Kidney glomerular epithelial cell (primary cell): ENCODE data around the gene GET3.
A peak's percentile ranks its signal among the peaks of the same experiment; 100 is the strongest.

ENCODE experiments used
- DNase-seq: peaks from one replicate; lab custom pipeline; 2025; lab: John Stamatoyannopoulos, UW

GET3 gene

GRCh38 chr19:12752056-12752781 lies 14.9 kb downstream of the GET3 start:
- DNase-seq: no peak

- no peak for DNase-seq
Observed at GRCh38 chr19:12754465-12755196, 17.3 kb downstream of the GET3 start.

- DNase-seq: no peak
Observed at GRCh38 chr19:12756150-12756883, 19.0 kb downstream of the GET3 start.

- no peak for DNase-seq
Observed at GRCh38 chr19:12757544-12758274, 20.4 kb downstream of the GET3 start.

GRCh38 chr19:12759686-12760085 lies 22.4 kb downstream of the GET3 start:
- DNase-seq: no peak

GRCh38 chr19:12763100-12763499 lies 25.8 kb downstream of the GET3 start:
- no peak for DNase-seq

- DNase-seq: no peak
Observed at GRCh38 chr19:12764698-12765097, 27.4 kb downstream of the GET3 start.

GRCh38 chr19:12766051-12766521 lies 28.8 kb downstream of the GET3 start:
- peak; percentile 80 for DNase-seq

GRCh38 chr19:12767150-12767549 lies 29.9 kb downstream of the GET3 start:
- no peak for DNase-seq

GRCh38 chr19:12767666-12768065 lies 30.4 kb downstream of the GET3 start:
- DNase-seq: no peak

- DNase-seq: no peak
Observed at GRCh38 chr19:12769689-12770088, 32.4 kb downstream of the GET3 start.

GRCh38 chr19:12770922-12771321 lies 33.6 kb downstream of the GET3 start:
- DNase-seq: no peak

GRCh38 chr19:12772323-12772722 lies 35.0 kb downstream of the GET3 start:
- DNase-seq: no peak

- no peak for DNase-seq
Observed at GRCh38 chr19:12773571-12773970, 36.3 kb downstream of the GET3 start.

- DNase-seq: no peak
Observed at GRCh38 chr19:12774588-12775555, 37.6 kb downstream of the GET3 start, which contains the start of gene HOOK2. TSS of gene HOOK2 (minus strand) at chr19:12775552. CDS start at chr19:12775449, 103 bp downstream.

GRCh38 chr19:12777217-12778016 lies 40.1 kb downstream of the GET3 start:
- peak; percentile 73 for DNase-seq

GRCh38 chr19:12778017-12778904 lies 41.0 kb downstream of the GET3 start:
- peak; percentile 9 for DNase-seq

GRCh38 chr19:12778905-12779161 lies 41.5 kb downstream of the GET3 start:
- no peak for DNase-seq
